Dedifferentiated amniotic fluid mesenchymal stem cell (primary cell): ENCODE data around the gene CELSR1.

Source experiments
- DNase-seq: peaks from one replicate; pipeline ENCODE4 v3.0.0-alpha.2; 2016; ENCODE audit errors: extremely low spot score

CELSR1 gene

DNA sequence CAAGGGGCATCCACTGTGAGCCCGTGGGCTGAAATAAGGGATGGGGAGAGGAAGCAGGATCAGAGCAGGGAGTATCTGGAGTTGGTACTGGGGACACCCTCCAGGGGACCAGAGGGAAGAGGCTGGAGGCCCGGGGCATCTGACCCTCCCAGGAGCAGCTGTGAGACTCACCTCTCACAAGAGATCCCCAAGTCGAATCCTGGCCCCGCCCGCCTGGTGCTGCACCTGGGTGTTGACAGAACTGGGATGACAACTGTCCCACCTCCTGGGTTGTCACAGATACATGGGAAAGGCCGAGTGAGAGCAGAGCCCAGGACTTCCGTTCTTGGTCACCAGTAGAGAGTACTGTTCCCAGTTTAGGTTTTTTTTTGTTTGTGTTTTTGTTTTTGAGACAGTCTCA lies 78.9 kb downstream of the CELSR1 start:
- no peak for DNase-seq

DNA sequence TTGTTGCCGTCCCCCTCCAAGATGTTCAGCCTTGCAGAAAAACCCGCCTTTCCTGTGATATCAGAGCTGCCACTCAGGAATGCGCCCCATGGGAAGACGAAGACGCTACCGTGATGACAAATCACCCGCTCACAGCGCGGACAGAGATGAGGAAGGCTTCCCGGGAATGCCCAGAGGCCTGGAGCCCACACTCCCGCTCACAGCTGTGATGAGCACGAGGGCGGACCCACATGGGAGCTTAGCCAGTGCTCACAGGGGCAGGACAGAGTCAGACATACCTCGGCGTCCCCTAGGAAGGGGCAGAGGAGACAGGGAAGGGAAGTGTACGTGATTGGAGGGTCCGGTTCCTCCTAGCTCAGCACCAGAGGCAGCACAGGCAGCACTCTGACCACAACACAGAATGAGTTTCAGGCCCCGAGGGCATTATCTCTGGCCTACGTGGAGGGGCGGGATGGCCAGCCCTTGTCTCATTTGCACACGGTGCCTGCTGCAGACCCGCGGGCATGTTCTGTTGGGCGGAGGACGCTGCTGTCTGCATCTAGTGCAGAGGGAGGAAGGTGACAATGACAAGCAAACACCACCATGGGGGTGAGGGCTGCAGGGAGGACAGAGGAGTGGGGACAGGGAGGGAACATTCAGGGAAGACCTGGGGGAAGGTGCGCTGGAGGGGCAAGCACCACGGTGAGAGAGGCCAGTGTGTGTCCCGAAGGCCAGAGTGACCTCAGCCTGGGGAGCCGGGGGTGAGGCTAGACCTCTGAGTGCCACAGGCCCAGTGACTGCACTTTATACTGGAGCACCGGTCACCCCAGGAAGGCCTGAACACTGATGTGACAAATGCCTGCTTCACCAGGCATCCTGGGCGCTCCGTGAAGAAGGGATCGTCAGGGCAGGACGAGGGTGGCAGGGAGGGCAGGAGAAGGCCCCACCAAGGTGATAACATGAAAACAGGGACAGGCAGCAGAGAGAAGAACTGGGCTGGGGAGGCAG lies 79.6 kb downstream of the CELSR1 start:
- DNase-seq: no peak

DNA sequence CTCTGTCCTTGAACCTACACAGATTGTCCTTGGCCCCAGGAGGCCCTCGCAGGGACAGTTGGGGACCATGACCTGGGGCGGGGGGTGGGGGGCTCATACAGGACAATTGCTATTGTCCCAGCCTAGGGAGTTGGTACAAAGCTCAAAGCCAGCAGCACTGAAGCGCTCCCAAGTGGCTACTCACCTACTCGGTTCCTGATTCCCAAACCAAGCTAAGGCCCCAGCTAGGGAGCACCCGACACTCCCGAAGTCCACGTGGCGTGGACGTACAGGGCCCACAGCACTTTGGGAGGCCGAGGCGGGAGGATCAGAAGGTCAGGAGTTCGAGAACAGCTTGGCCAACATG lies 80.6 kb downstream of the CELSR1 start:
- no peak for DNase-seq

DNA sequence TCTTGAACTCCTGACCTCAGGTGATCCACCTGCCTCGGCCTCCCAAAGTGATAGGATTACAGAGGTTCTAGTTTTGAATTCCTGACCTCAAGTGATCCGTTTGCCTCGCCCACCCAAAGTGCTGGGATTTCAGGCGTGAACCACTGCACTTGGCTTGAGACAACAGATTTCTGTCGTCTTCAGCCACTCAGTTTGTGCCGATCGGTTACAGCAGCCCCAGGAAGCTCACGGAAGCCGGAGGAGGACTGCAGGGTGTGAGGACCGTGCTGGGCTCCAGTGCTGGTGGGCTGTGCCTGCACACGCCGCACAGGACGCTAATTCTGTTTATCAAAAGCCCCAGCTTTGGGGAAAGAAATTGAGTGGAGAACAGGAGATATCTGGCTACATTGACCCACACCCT lies 82.0 kb downstream of the CELSR1 start:
- DNase-seq: no peak

DNA sequence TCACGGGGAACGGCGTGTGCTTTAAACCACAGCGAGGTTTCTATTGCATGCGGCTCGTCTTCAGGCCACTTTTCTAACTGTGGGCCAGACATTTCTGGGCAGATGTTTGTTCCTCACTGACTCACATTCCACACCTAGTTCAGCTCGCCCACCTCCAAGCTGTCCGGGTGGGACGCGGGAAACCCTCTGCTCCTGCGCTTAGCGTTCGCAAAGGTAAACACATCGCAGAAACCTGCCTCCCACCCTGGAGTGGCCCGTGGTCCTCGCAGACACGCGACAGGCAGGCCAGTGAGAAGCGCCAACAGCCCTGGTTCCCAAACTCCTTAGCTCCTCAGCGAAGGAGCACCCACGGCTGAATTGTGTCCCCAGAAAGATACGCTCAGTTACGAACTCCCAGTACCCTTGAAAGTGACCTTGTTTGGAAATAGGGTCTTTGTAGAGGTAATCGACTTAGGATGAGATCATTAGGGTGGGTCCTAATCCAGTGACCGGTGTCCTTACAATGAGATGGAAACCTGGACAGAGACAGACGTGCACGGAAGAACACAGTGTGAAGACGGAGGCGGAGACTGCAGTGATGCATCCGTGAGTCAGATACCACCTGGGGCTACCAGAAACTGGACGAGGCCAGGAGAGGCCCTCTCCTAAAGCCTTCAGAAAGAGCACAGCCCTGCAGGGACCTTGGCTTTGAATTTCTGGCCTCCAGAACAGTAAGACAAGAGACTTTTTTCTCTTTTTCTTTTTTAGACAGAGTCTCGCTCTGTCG lies 82.7 kb downstream of the CELSR1 start:
- DNase-seq: no peak

DNA sequence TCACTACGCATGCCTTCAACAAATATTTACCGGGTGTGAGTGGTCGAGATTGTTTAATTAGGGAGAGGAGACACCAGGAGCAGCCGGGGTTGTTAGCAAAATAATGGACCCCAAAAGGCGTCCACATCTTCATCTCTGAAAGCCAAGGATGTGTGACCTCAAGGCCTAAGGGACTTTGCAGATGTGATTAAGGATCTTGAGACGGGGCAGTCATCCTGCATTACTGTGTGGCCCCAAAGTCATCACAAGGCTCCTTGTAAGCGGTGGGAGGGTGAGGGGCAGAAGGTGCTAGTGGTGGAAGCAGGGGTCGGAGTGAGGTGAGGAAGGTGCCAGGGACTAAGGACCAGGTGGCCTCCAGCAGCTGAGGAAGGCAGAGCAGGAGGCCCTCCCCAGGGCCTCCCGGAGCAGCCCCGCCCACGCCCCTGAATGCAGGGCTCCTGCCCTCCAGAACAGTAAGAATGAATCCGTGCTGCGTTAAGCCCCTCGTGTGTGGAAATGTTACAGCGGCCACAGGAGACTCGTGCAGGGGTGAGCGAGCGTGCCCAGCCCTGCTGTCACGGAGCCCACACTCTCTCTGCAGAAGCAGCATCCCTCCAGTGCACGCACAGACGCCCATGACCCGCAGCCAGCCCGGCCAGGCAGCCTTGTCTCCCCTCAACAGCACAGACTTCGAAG lies 83.5 kb downstream of the CELSR1 start:
- no peak for DNase-seq

DNA sequence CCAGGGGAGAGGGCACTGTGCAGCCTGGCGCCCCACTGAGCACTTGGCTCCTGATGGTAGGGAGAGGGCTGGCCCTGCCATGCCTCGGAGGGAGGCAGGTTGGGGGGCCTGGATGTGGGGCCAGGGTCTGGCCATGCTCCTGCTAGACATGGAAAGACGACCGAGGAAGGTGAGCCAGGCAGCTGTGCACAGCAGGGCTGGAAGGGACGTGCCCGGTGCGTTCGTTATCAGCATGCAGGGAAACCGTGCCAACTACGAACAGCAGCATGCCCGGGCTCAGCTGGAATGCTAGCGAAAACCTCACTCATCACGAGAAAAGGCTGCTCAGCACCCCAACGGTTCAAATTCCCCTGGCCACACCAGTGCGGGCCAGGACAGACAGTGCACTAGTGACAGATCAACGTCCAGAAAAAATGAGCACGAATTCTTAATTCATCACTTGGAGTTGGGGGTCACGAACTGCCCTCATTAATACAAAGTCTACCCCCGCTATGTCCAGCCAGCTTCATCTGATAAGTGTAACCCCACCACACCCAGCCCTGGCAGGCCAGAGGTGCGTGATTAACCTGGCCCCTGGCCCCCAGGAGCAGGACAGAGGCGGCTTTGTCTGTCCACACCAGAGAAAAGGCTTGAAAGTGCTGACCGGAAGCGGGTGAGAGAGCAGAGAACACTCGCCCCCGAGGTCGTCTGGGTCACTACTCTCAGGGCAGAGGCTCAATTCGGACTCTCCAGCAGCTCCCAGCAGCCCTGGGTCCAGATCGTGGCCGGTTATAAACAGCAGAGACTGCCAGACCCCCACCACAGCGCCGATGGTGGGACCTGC lies 84.2 kb downstream of the CELSR1 start:
- no peak for DNase-seq

DNA sequence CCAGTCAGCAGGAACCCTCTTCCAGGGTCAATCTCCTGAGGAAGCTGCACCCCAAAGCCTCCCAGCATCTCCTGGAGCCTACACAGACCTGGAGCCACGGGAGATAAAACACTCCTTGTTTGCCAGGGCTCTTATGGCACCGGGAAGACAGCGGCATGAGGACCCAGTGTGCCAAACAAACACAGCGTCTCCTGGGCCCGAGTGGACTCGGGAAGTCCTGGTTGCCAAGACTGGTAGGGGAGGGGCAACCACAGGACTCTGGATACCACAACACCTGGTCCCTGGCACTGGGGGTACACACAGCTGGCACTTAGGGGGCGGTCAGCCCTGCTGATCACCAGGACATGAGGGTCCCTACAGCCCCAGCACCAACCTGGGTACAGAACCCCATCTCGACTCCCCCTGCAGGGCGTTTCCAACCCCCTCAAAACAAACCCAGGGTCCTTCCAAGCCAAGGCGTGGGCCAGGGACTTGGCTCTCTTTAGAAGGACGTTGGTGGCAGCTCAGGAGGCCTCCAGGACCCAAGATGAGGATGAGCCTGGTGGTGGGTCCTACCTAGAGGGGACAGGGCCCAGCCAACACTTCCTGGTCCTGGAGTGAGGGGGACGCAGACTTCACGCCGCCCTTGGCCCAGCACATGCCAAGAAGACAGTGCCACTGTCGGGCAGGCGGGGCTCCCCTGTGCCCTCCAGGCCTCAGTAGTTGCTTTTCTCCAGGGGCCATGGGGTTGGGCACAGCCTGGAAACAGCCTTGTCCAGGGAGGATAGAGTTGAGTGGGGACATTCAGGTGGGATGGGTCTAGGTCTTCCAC lies 85.0 kb downstream of the CELSR1 start:
- DNase-seq: no peak

DNA sequence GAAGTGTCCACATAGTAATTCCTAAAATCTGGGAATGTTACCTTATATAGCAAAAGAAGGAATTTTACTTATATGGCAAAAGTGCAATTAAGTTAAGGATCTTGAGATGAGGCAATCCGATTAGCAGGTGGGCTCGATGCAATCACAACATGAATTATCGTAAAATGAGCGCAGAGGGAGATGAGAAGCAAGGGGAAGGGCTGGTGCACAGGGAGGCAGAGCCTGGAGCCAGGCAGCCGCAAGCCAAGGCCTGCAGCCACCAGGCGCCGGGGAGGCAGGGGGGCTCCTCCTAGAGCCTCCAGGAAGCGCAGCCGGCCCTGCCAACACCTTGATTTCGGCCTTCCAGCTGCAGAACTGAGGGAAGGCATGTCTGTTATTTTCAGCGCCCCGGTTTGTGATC lies 85.7 kb downstream of the CELSR1 start:
- DNase-seq: no peak

DNA sequence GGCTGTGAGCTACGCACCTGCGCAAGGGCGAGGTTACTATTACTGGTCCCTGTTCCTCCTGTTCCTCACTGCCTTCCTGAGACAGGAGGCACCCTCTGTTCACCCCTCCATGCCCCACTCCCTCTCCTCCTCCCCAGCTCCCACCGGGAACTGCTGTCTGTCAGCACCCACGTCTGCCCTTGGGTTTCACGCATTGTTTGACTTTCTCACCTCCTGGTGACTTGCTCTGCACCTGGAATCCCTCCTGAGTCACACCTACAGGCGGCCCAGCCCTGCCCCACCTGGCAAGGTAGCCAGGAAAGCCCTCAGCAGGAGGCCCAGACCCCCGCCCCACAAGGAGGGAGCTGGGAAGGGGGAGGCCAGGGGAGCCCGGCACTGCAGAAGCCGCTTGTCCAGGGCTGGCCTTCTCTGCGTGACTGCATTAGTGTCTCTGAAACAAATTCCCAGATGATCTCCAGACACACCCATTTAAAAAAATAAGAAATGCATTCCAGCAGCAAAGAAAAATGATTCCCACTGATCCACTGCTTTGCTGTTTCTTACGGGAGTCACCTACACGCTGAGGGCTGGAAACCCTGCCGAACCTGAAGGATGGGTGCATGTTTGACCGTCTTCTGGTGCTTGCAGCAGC lies 86.4 kb downstream of the CELSR1 start:
- DNase-seq: no peak

DNA sequence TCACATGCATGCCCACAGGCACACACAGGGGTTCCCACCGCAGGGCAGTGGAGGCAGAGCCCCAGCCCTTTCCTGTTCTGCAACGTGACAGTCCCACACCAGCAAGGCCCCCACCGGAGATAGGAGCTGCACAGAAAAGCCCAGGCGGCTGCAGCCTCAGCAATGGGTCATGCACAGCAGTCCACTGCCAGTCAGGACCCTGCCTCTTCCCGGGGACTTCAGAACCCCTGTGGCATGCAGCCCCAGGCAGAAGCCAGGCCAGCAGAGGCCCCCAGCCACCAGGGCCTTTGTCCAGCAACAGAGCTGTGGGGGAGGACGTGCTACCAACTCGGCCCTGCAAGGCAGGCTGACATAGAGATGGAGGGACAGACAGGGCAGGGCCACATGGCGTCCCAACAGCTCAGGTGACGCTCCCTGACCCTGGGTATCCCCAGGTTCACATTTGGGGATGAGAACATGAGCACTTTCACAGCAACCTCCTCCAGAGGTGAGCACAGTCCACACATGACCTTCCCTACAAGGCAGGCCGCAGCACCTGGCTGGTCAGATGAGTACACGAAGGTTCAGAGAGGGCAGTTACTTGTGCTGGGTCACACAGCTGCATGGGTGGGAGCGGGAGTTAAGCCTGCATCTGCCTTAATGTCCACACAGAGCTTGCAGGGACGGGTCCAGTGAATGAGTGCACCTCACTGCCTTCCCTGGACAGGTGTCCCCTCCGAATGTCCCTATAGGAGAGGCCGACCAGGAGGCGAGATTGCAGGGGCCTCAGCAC lies 87.3 kb downstream of the CELSR1 start:
- no peak for DNase-seq

DNA sequence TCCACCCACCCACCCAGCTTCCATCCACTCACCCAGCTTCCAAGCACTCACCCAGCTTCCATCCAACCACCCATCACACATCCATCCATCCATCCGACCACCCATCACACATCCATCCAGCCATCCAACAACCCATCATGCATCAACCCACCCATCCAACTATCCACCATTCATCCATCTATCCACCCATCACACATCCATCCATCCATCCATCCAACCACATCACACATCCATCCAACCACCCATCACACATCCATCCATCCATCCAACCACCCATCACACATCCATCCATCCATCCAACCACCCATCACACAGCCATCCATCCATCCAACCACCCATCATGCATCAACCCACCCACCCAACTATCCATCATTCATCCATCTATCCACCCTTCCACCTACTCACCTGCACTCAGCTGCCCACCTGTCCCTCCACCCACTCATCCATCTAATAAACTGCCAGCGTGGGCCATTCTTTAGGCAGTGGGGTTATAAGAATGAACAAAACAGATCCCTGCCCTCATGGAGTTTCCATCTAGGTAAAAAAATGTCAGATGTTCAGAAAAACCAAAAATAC lies 88.2 kb downstream of the CELSR1 start:
- no peak for DNase-seq

DNA sequence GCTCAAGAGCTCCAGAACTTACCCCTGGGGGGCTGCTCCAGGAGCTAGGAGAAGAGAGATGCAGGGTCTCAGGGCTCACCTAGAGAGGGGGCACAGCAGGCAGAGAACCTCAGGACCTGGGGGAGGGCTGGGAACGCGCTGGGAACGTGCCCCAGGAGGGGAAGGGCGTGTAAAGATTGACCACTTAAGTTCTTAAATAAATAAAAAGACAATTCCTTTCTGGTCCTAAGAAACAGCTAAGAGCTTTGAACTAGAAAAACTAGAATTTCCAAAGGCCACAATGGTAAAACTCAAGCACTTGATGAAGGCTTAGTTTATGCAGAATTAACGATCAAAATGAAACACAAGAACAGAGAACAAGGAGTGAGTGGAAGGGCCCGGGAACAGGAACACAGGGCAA lies 89.1 kb downstream of the CELSR1 start:
- DNase-seq: no peak

DNA sequence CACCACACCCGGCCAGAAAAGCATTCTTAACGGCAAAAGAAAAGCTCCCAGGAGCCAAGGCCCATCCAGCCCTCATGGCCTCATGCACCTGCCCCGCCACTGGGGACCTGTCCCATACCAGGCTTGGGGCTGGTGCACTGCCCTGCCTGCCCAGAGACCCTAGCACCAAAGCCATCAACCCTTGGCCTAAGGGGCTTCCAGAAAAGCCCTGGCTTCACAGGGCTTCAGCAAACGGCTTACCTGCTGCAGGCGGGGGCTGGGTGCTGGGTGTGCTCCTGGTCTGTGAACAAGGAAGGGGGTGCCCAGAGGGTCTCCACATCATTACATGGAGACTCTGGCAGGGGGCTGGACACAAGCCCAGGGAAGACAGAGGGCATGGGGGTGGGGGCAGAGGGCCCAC lies 89.5 kb downstream of the CELSR1 start:
- no peak for DNase-seq

DNA sequence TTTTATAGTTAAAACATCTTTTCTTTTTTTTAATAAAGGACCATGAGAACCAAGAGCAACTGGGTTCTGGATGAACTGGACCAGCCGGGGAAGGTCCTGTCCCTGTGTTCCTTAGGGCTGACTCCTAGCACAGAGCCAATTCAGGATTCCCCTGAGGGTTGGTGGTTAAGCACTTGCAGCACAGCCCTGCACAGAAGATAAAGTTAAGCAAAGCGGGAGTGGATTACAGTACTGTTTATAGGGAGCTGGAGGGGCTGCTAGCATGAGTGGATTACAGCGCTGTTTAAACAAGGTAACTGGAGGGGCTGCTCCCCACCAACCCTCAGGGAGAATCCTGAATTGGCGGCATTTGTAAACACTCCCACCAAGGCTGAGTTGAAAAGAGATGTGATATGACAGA lies 90.6 kb downstream of the CELSR1 start:
- DNase-seq: no peak

DNA sequence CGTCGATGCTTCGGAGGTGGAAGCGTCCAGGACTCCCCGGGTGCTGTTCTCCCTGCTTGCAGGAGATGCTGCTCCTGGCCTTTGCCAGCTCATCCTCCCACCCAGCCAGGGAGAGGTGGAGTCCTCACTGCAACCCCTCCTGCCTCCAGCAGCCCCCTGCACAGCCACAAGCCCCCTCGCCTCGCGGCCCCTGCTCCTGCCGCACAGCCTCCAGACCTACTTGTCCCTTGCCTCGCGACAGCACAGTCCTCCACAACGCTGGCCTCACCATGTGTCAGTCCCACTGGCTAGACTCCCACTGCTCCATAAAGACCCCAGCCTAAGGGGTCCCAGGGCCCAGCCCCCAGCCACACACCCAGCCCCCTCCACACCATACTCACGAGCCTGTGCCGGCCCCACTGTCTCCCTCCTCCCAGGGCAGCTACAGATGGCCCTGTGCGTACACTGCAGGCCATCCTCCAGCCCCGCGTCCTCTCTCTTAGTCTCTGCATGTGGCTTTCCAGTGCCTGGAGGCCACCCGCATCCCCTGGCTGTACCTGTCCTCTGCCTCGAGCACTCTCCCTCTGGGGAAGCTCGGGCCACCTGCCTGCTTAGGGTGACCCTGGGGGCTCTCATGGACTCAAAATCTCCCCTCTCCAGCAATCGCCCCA lies 91.5 kb downstream of the CELSR1 start:
- no peak for DNase-seq

DNA sequence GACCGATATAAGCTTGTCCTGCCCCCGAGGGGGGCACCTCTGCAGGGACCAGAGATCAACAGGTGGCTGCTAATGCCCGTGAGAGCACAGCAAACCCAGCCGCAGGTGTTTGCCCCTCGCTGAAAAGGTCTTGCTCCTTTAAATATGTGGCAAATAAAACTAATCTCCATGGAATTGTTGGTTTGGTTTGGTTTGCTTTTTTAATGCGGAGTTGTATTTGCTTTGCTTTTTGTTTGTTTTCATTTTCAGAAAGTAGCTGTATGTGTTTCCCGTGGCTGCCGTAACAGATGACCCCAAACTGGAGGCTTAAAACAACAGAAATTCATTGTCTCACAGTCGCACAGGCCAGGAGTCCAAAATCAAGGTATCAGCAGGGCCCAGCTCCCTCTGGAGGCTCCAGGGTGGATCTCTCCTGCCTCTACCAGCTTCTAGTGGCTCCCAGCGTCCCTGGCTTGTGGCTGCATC lies 93.0 kb downstream of the CELSR1 start:
- DNase-seq: no peak

DNA sequence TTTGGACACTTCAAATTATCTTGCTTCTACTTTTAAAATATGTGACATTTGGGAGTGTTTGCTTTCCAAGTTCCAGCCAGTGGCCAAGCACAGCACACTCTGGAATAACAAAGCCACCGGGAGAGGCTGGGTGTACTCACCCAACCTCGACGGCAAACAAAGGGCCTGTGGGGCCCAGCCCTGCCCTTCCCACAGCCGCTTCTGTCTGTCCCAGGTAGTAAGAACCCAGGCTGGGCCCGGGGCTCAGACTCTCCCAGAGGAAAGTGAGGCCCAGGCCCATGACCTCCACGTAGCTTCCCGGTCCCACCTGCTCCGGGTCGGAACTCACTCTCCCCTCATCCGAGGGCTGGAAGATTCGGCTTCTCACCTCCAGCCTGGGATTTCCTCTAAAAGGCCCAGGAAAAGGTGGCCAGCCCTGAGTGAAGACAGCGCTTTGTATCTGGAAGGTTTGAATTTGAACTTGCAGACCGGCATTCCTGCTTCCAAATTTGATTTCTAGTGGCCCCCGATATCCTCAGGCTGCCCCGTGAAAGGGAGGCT lies 93.5 kb downstream of the CELSR1 start:
- DNase-seq: no peak
